ENCODE results near the gene CTCFL.

- TF ChIP-seq CTCF (IDR thresholded peaks at IDR 0.05) (no peak), POLR2AphosphoS5 (IDR thresholded peaks at IDR 0.05) (no peak), POLR2A (IDR thresholded peaks at IDR 0.05) (no peak)
Measured at GRCh38 chr20:57485770-57486169, 39.2 kb downstream of the CTCFL start.
